Activated T-cell treated with anti-CD3 and anti-CD28 coated beads, Interleukin-2, amount 50 U/mL, for 72 hours (primary cell): ENCODE measurements around the gene NRP1. TPM values are rescaled to one million over a fixed set of nuclear protein-coding genes. Genes with fewer than 3 reads are reported as not detected.

Source experiments
- ATAC-seq, 2 donors: fragments of 150-1000 bp; cut with Tn5 transposase; replicated peaks in 1 of 2; 2 replicates each; pipeline ENCODE4 v1.10.0; 2021; ENCODE audit warnings: moderate library complexity in 2 of 2, mild to moderate bottlenecking in 1 of 2
- DNase-seq, 2 donors: peaks; one replicate each; pipeline ENCODE4 v3.0.0; 2021 to 2022; ENCODE audit warnings: mixed read lengths in 1 of 2
- H3K27ac Mint-ChIP-seq: one replicate; pipeline ENCODE4 v1.8.0; 2022; ENCODE audit warnings: mild to moderate bottlenecking, moderate library complexity, mixed read lengths
- H3K27me3 Mint-ChIP-seq: one replicate; pipeline ENCODE4 v1.8.0; 2022; ENCODE audit warnings: low read depth, mixed read lengths
- H3K36me3 Mint-ChIP-seq, 2 donors: one replicate each; pipeline ENCODE4 v1.8.0; 2022; ENCODE audit warnings: mixed read lengths in 2 of 2, mild to moderate bottlenecking in 1 of 2; ENCODE audit not compliant: insufficient read depth in 2 of 2
- H3K4me1 Mint-ChIP-seq: one replicate; pipeline ENCODE4 v1.8.0; 2022; ENCODE audit warnings: low read depth, mixed read lengths
- H3K4me3 Mint-ChIP-seq, 2 donors: one replicate each; pipeline ENCODE4 v1.8.0; 2022; ENCODE audit warnings: mild to moderate bottlenecking in 2 of 2, mixed read lengths in 2 of 2, moderate library complexity in 2 of 2
- H3K9me3 Mint-ChIP-seq, 2 donors: one replicate each; pipeline ENCODE4 v1.8.0; 2022; ENCODE audit warnings: mixed read lengths in 2 of 2
- total RNA-seq, 2 donors: library from RNA; stranded (reverse); gene quantifications; one replicate each; pipeline ENCODE4 v1.2.3, GENCODE V29; 2022

Gene NRP1
- total RNA-seq, 2 donors from 2014 or later, result 0.72 to 0.84 TPM

GRCh38 chr10:33176688-33177087 is 157.8 kb downstream of the NRP1 start:
- ATAC-seq (no peak), DNase-seq (no peak)
- Mint-ChIP-seq H3K4me1 (peaks cover 21% of the 10 kb centered on the region), H3K27me3 (peaks cover 28% of the 10 kb centered on the region), H3K27ac (no peak overlapping the region), H3K9me3 (no peaks in the 10 kb centered on the region), H3K4me3 (no peak overlapping the region), H3K36me3 (no peaks in the 10 kb centered on the region)

- Mint-ChIP-seq H3K27me3 (peaks cover 28% of the 10 kb centered on the region), H3K27ac (no peak overlapping the region), H3K9me3 (no peaks in the 10 kb centered on the region), H3K36me3 (no peaks in the 10 kb centered on the region), H3K4me3 (no peak overlapping the region), H3K4me1 (peaks cover 10% of the 10 kb centered on the region)
- no peak for ATAC-seq
- DNase-seq, result no peak
These were observed 159.6 kb downstream of the NRP1 start for GRCh38 chr10:33174674-33175434.

DNA sequence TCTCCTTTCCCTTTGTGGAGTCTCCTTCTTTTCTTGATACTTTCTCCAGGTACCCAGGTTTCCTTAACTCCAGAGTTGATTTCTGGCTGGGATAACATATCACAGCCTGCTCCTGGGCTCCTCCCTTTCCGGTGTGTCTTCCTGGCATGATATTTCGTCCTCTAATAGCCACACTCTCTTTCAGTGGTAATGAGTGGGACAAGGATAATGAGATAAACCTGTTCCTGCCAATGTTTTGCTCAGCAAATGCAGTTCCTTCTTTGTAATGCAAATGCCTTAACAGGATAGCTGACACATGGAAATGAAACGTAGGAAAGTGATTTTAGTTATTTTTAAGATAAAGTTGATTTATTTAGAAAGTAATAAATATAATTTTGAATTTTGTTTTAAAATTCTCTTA is 168.6 kb downstream of the NRP1 start:
- H3K4me1 Mint-ChIP-seq, result peaks cover 5% of the 10 kb centered on the region
- peaks cover 10% of the 10 kb centered on the region for H3K27me3 Mint-ChIP-seq
- no peaks in the 10 kb centered on the region for H3K9me3 Mint-ChIP-seq
- no peak overlapping the region for H3K27ac Mint-ChIP-seq
- ATAC-seq, result no peak
- no peaks in the 10 kb centered on the region for H3K36me3 Mint-ChIP-seq
- no peak overlapping the region for H3K4me3 Mint-ChIP-seq
- DNase-seq, result no peak

DNA sequence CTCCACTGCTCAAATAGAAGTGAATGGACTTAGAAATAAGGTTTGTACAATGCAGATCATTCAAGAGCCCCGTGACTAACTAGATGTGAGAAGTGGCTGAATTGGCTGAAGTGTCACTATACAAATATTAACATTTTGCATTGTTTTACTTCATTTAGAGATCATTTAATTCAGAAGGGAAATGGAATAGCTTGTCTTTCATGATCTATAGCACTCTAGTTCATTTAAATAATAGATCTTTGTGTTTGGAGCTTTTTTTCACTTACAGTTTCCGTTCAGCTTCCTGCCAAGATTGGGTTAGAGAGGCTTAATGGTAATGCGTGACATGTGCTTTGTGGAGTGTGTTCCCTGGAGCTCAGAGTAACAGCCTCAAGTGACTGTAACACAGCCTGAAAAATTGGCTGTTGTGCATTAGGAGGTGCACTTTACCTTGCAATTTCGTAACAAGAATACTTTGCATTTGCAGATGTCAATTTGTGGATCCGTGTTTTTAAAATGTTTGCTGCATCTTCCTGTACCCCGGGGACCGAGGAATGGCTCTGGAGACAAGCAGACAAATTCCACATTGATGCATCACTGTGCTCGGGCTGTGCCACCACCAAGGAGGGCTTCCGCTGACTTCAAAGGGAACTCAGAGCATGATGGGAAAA is 170.3 kb downstream of the NRP1 start:
- DNase-seq (no peak), ATAC-seq (no peak)
- Mint-ChIP-seq H3K27ac (no peak overlapping the region), H3K27me3 (peaks cover 10% of the 10 kb centered on the region), H3K36me3 (no peaks in the 10 kb centered on the region), H3K9me3 (no peaks in the 10 kb centered on the region), H3K4me3 (no peak overlapping the region), H3K4me1 (peaks cover 5% of the 10 kb centered on the region)

GRCh38 chr10:33162248-33162575 is 172.3 kb downstream of the NRP1 start:
- H3K27ac Mint-ChIP-seq, result no peak overlapping the region
- ATAC-seq, result no peak

GRCh38 chr10:33161550-33162247 is 172.8 kb downstream of the NRP1 start:
- no peaks in the 10 kb centered on the region for H3K36me3 Mint-ChIP-seq
- H3K4me1 Mint-ChIP-seq, result peaks cover 5% of the 10 kb centered on the region
- ATAC-seq (no peak), DNase-seq (no peak)
- H3K9me3 Mint-ChIP-seq, result no peaks in the 10 kb centered on the region
- no peak overlapping the region for H3K4me3 Mint-ChIP-seq
- peaks cover 5% of the 10 kb centered on the region for H3K27me3 Mint-ChIP-seq
- no peak overlapping the region for H3K27ac Mint-ChIP-seq

More at GRCh38 chr10:33162248-33162575, 172.3 kb downstream of the NRP1 start:
- Mint-ChIP-seq H3K4me3 (no peak overlapping the region), H3K9me3 (no peaks in the 10 kb centered on the region), H3K4me1 (peaks cover 5% of the 10 kb centered on the region), H3K36me3 (no peaks in the 10 kb centered on the region), H3K27me3 (peaks cover 5% of the 10 kb centered on the region)
- DNase-seq, result no peak

DNA sequence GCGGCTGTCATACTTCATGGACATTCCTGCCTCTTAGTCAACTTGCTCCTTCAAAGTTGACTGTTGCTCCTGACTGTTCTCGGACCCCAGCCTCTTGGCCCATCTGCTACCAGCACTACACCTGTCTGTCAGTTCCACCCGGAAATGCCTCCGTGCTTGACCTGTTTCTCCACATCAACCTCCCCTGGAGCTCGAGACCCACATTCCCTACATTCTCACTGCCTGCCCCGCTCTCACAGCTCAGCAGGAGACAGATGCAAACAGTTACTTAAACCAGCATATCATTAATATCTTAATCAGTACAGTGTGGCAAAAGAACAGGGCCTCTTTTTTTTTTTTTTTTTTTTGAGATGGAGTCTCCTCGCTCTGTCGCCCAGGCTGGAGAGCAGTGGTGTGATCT is 174.3 kb downstream of the NRP1 start:
- no peaks in the 10 kb centered on the region for H3K36me3 Mint-ChIP-seq
- H3K27ac Mint-ChIP-seq, result no peak overlapping the region
- no peak overlapping the region for H3K4me3 Mint-ChIP-seq
- H3K9me3 Mint-ChIP-seq, result no peaks in the 10 kb centered on the region
- H3K27me3 Mint-ChIP-seq, result no peaks in the 10 kb centered on the region
- H3K4me1 Mint-ChIP-seq, result peaks cover 15% of the 10 kb centered on the region
- ATAC-seq (no peak), DNase-seq (no peak)

GRCh38 chr10:33157103-33157502 is 177.4 kb downstream of the NRP1 start:
- no peak for ATAC-seq
- DNase-seq, result no peak
- Mint-ChIP-seq H3K27me3 (no peaks in the 10 kb centered on the region), H3K36me3 (no peaks in the 10 kb centered on the region), H3K4me1 (peaks cover 37% of the 10 kb centered on the region), H3K4me3 (no peak overlapping the region), H3K27ac (no peak overlapping the region), H3K9me3 (no peaks in the 10 kb centered on the region)

DNA sequence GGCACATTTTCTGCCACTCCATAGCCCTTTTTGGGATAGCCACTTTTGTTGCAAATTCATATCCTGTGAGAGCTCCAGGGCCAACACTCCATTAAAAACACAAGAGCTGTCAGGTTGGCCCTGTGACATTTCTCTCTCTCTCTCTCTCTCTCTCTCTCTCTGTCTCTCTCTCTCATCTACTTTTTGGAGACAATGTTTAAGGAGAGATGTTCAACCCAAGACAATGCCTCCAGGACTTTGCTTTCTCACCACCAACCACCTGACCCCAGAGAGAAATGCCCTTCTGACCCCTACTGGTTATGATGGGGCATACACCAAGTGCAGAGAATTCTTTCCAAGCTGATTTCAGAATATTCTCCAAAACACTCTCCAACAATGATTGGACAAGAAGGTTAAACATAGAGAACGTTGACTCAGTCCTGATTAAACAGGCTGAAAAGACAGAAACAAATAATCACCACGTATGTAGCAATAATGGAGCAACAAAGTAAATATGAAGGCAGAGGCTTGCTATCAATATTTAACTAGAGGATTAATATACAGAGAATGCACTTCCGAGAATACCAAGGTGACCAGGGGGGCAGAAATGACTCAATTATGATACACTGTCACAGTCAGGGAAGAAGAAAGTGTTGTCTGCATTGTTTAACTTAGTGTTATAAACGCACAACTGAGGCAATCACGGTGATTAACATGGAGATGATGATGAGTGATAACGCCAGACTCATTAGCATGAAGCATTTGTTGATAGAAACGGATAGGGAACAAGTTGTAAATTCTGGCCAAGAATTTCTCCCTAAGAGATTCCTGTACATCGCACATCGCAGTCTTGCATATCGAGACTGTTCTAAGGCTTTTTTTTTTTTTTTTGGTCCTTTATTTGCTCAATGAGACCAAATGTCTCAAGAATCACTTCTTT is 178.5 kb downstream of the NRP1 start:
- no peak overlapping the region for H3K27ac Mint-ChIP-seq
- H3K27me3 Mint-ChIP-seq, result no peaks in the 10 kb centered on the region
- peak; percentile 57 to 66 for ATAC-seq
- peak; percentile 40 to 54 for DNase-seq
- H3K4me3 Mint-ChIP-seq, result no peak overlapping the region
- H3K36me3 Mint-ChIP-seq, result no peaks in the 10 kb centered on the region
- H3K9me3 Mint-ChIP-seq, result no peaks in the 10 kb centered on the region
- H3K4me1 Mint-ChIP-seq, result peaks cover 44% of the 10 kb centered on the region

GRCh38 chr10:33154590-33154989 is 179.9 kb downstream of the NRP1 start:
- Mint-ChIP-seq H3K36me3 (no peaks in the 10 kb centered on the region), H3K9me3 (no peaks in the 10 kb centered on the region), H3K27me3 (no peaks in the 10 kb centered on the region), H3K4me1 (peaks cover 54% of the 10 kb centered on the region), H3K27ac (no peak overlapping the region), H3K4me3 (no peak overlapping the region)
- ATAC-seq (no peak), DNase-seq (no peak)

- peak; percentile 67 to 72 for ATAC-seq
- H3K4me1 Mint-ChIP-seq, result peaks cover 54% of the 10 kb centered on the region
- DNase-seq, result no peak
- peak overlapping the region; percentile 49 to 74 for H3K4me3 Mint-ChIP-seq
- no peaks in the 10 kb centered on the region for H3K36me3 Mint-ChIP-seq
- H3K9me3 Mint-ChIP-seq, result no peaks in the 10 kb centered on the region
- H3K27ac Mint-ChIP-seq, result peak overlapping the region; percentile 47
- H3K27me3 Mint-ChIP-seq, result no peaks in the 10 kb centered on the region
These were observed 180.5 kb downstream of the NRP1 start for GRCh38 chr10:33153968-33154327.

- peak; percentile 75 to 87 for ATAC-seq
- DNase-seq, result no peak
- peaks cover 2 to 4% of the 10 kb centered on the region in 2 donors for H3K36me3 Mint-ChIP-seq
- peaks cover 54% of the 10 kb centered on the region for H3K4me1 Mint-ChIP-seq
- peak overlapping the region; percentile 47 for H3K27ac Mint-ChIP-seq
- H3K9me3 Mint-ChIP-seq, result peaks cover 0 to 3% of the 10 kb centered on the region in 2 donors
- no peaks in the 10 kb centered on the region for H3K27me3 Mint-ChIP-seq
- H3K4me3 Mint-ChIP-seq, result peak overlapping the region; percentile 49 to 74
These were observed 181.1 kb downstream of the NRP1 start for GRCh38 chr10:33153251-33153967.
